IMR-90 (cell line): ENCODE results near the gene DAB2. TPM values are rescaled to one million over a fixed set of nuclear protein-coding genes. Genes with fewer than 3 reads are reported as not detected.

Experiments used
- ATAC-seq: fragments of 200-7000 bp; cut with Tn5 transposase; 2 replicates; pipeline ENCODE4 v1.9.1; 2020; ENCODE audit warnings: low read depth, mild to moderate bottlenecking, moderate library complexity
- BruUV-seq: library from RNA; stranded (reverse); fragments of 400-500 nt; replicated peaks from 2 replicates; lab custom pipeline; 2021; lab: Mats Ljungman, UMichigan
- CTCF ChIA-PET: fragments of 300-600 bp; formaldehyde crosslinking; extraction: SDS; loops from one replicate; lab custom pipeline; 2021; ENCODE audit warnings: antibody characterized with exemption; lab: Yijun Ruan, JAX
- POLR2A ChIA-PET: fragments of 300-600 bp; sonication (Branson Sonifier 250); formaldehyde crosslinking; loops from one replicate; lab custom pipeline; 2022; ENCODE audit warnings: antibody characterized with exemption; ENCODE audit not compliant: unreplicated experiment; lab: Charles Lee
- DNase-seq: peaks from one replicate; pipeline ENCODE4 v3.0.0; 2013
- H2AFZ ChIP-seq: replicated peaks from 2 replicates; pipeline ENCODE3; 2013; ENCODE audit warnings: low read length, mild to moderate bottlenecking; ENCODE audit not compliant: poor library complexity
- H2AK5ac ChIP-seq: 2 replicates; pipeline ENCODE4 v1.6.1; 2013; ENCODE audit warnings: low read depth, low read length, inconsistent platforms
- H2AK9ac ChIP-seq: replicated peaks from 2 replicates; pipeline ENCODE3; 2013; ENCODE audit warnings: mild to moderate bottlenecking, low read depth, low read length, moderate library complexity; ENCODE audit not compliant: poor library complexity
- H2BK120ac ChIP-seq: 2 replicates; pipeline ENCODE4 v1.6.1; 2013; ENCODE audit warnings: low read depth, low read length, inconsistent platforms
- H2BK15ac ChIP-seq: 3 replicates; pipeline ENCODE4 v1.6.1; 2013; ENCODE audit warnings: low read depth, low read length, inconsistent platforms
- H2BK20ac ChIP-seq: 2 replicates; pipeline ENCODE4 v1.6.1; 2013; ENCODE audit warnings: low read depth, mild to moderate bottlenecking, inconsistent platforms, low read length, moderate library complexity
- H2BK5ac ChIP-seq: 2 replicates; pipeline ENCODE4 v1.6.1; 2013; ENCODE audit warnings: mild to moderate bottlenecking, low read depth, low read length, inconsistent platforms; ENCODE audit not compliant: poor library complexity, severe bottlenecking
- H3K14ac ChIP-seq: replicated peaks from 2 replicates; pipeline ENCODE4 v1.6.1; 2013; ENCODE audit warnings: low read depth, low read length, inconsistent platforms
- H3K18ac ChIP-seq: 2 replicates; pipeline ENCODE4 v1.6.1; 2013; ENCODE audit warnings: low read depth, low read length, control low read depth
- H3K23ac ChIP-seq: 2 replicates; pipeline ENCODE4 v1.6.1; 2013; ENCODE audit warnings: low read depth, low read length, inconsistent platforms
- H3K27ac ChIP-seq: 2 replicates; pipeline ENCODE4 v1.5.1; 2013; ENCODE audit warnings: mild to moderate bottlenecking, control low read depth, low read length; ENCODE audit not compliant: insufficient read depth
- H3K27me3 ChIP-seq: 2 replicates; pipeline ENCODE4 v1.6.1; 2013; ENCODE audit warnings: low read length; ENCODE audit not compliant: control insufficient read depth, insufficient read depth
- H3K36me3 ChIP-seq: 2 replicates; pipeline ENCODE4 v1.6.1; 2013; ENCODE audit warnings: low read length, mixed read lengths; ENCODE audit not compliant: control insufficient read depth, insufficient read depth
- H3K4ac ChIP-seq: 2 replicates; pipeline ENCODE4 v1.6.1; 2013; ENCODE audit warnings: low read depth, low read length, inconsistent platforms
- H3K4me1 ChIP-seq: 2 replicates; pipeline ENCODE4 v1.6.1; 2013; ENCODE audit warnings: low read length, mixed read lengths; ENCODE audit not compliant: control insufficient read depth, insufficient read depth
- H3K4me2 ChIP-seq: 2 replicates; pipeline ENCODE4 v1.6.1; 2013; ENCODE audit warnings: low read depth, mild to moderate bottlenecking, control low read depth, low read length, moderate library complexity
- H3K4me3 ChIP-seq: 2 replicates; pipeline ENCODE4 v1.5.1; 2013; ENCODE audit warnings: low read depth, mild to moderate bottlenecking, control low read depth, low read length, moderate library complexity; ENCODE audit not compliant: insufficient read depth
- H3K56ac ChIP-seq: 2 replicates; pipeline ENCODE4 v1.6.1; 2013; ENCODE audit warnings: low read length, inconsistent platforms; ENCODE audit not compliant: insufficient read depth; ENCODE audit errors: extremely low read depth
- H3K79me1 ChIP-seq, 2 experiments: 2 replicates each; pipeline ENCODE4 v1.6.1; 2013; ENCODE audit warnings: low read length in 2 of 2, inconsistent platforms in 1 of 2, low read depth in 1 of 2
- H3K9ac ChIP-seq: 2 replicates; pipeline ENCODE4 v1.6.1; 2013; ENCODE audit warnings: low read depth, low read length, control low read depth
- H3K9me1 ChIP-seq: 2 replicates; pipeline ENCODE4 v1.6.1; 2013; ENCODE audit warnings: low read length, inconsistent platforms; ENCODE audit not compliant: insufficient read depth
- H3K9me3 ChIP-seq: 2 replicates; pipeline ENCODE4 v1.6.1; 2013; ENCODE audit warnings: low read length; ENCODE audit not compliant: control insufficient read depth, insufficient read depth
- H4K20me1 ChIP-seq: 2 replicates; pipeline ENCODE4 v1.6.1; 2013; ENCODE audit warnings: low read length, inconsistent platforms; ENCODE audit not compliant: insufficient read depth
- H4K5ac ChIP-seq: 2 replicates; pipeline ENCODE4 v1.6.1; 2013; ENCODE audit warnings: mild to moderate bottlenecking, low read depth, low read length, control low read depth
- H4K8ac ChIP-seq, 2 experiments: 2 replicates each; pipeline ENCODE4 v1.6.1; 2013; ENCODE audit warnings: low read depth in 2 of 2, low read length in 2 of 2, control low read depth in 1 of 2, inconsistent platforms in 1 of 2
- H4K91ac ChIP-seq: 2 replicates; pipeline ENCODE4 v1.6.1; 2013; ENCODE audit warnings: low read depth, low read length, inconsistent platforms; ENCODE audit not compliant: insufficient read depth
- BHLHE40 ChIP-seq: fragments of 150-350 bp; IDR thresholded peaks from 2 replicates; pipeline ENCODE4 v1.6.1; 2016; ENCODE audit warnings: mild to moderate bottlenecking, low read depth, low read length
- MAFK ChIP-seq: IDR thresholded peaks from 2 replicates; pipeline ENCODE4 v1.6.1; 2012; ENCODE audit warnings: low read depth, low read length, improper control_type of control experiment
- WGBS, 2 experiments: methylation state at CpG; one replicate each; pipeline versions ENCODE4 v1.1.5 to v1.1.7; 2013; ENCODE audit warnings: missing lambda C conversion rate in 2 of 2; ENCODE audit not compliant: insufficient read length in 1 of 2; ENCODE audit errors: extremely low coverage in 2 of 2; 5-methylcytosine and 5-hydroxymethylcytosine counted together
- dilution Hi-C: fragments of 300-500 bp; cut with HindIII; formaldehyde crosslinking; loops from one replicate; pipeline ENCODE4 v1.14.3; 2018; ENCODE audit warnings: low sequenced_read_pairs; ENCODE audit not compliant: unreplicated experiment
- in situ Hi-C: fragments of 300-500 bp; cut with MboI; formaldehyde crosslinking; loops from 3 replicates; pipeline ENCODE4 v1.14.3; 2019; ENCODE audit warnings: low sequenced_read_pairs, inconsistent platforms, mixed read lengths
- intact Hi-C: fragments of 100-400 bp; cut with micrococcal nuclease; formaldehyde crosslinking; loops from 2 replicates; pipeline ENCODE4 v1.10.0; 2022
- polyA plus RNA-seq, 3 experiments: library from polyadenylated mRNA; depleted of rRNA; stranded (reverse); fragments of >200 nt; gene quantifications; 2 replicates each; pipeline ENCODE4 v1.2.3, GENCODE V29; 2012; ENCODE audit warnings: low replicate concordance in 1 of 3
- total RNA-seq: library from RNA; depleted of rRNA; stranded (reverse); fragments of >200 nt; gene quantifications from 2 replicates; pipeline ENCODE4 v1.2.3, GENCODE V29; 2012

Gene DAB2
- total and polyA plus RNA-seq, 2 of the 4 experiments (the other 2 are of a cell fraction): 50.0 to 101 TPM

- in situ Hi-C loops (no loop called here), intact Hi-C loops (no loop called here), dilution Hi-C loops (no loop called here)
- Histone ChIP-seq H4K20me1 (peaks cover 16% of the 10 kb centered on the region; the same call in 1 of the 2 replicates), H2BK20ac (peak overlapping the region; percentile 59), H4K91ac (peak overlapping the region; percentile 64), H2AFZ (no peak overlapping the region), H3K4me2 (peak overlapping the region; percentile 92), H3K27me3 (no peaks in the 10 kb centered on the region), H3K18ac (peak overlapping the region; percentile 96), H3K14ac (peak overlapping the region; percentile 69), H3K36me3 (peaks cover 17% of the 10 kb centered on the region), H4K8ac (peak overlapping the region in 1 of 2 experiments; percentile 87; a peak in 2 of 4 replicates), H2BK120ac (peak overlapping the region; percentile 77), H2AK5ac (peak overlapping the region; percentile 69; the same call in 1 of the 2 replicates), H2BK15ac (peak overlapping the region; percentile 43; the same call in 2 of the 3 replicates), H2BK5ac (peak overlapping the region; percentile 93), H3K9me3 (no peaks in the 10 kb centered on the region), H3K4ac (peak overlapping the region; percentile 83), H3K23ac (peak overlapping the region; percentile 69), H2AK9ac (no peak overlapping the region), H3K4me1 (peaks cover 32% of the 10 kb centered on the region), H3K79me1 (peaks cover 23 to 68% of the 10 kb centered on the region in 2 experiments), H3K27ac (peak overlapping the region; percentile 92; the same call in 1 of the 2 replicates), H3K56ac (no peak overlapping the region; the same call in 1 of the 2 replicates), H3K9ac (peak overlapping the region; percentile 56), H4K5ac (peak overlapping the region; percentile 95), H3K4me3 (no peak overlapping the region), H3K9me1 (peaks cover 11% of the 10 kb centered on the region)
- no TSS peak for BruUV-seq
- ChIA-PET CTCF (no interaction called here), POLR2A (interaction anchor here (1.0 kb wide), 1 partner anchor 24 kb away, joined by 3 read pairs; the partner anchor contains the start of gene DAB2)
- peak; percentile 43; the same call in 1 of the 2 replicates for TF ChIP-seq MAFK
- no peak for TF ChIP-seq BHLHE40
- DNase-seq (peak; percentile 67), ATAC-seq (peak; percentile 52)
- 67% methylated on average over 2 of the region's 5 CpGs; no CpG with 5 or more reads in 1 of the 2 experiments for WGBS, 2 experiments
Observed at GRCh38 chr5:39400713-39401578, 23.8 kb downstream of the DAB2 start.
